HK-2 (cell line): Measurements from ENCODE around the gene RELT.

Experiments
- DNase-seq: peaks from one replicate; pipeline ENCODE4 v3.0.0-alpha.2; 2018; ENCODE audit not compliant: unreplicated experiment

The RELT gene

GRCh38 chr11:73392108-73393010, 16.2 kb downstream of the RELT start:
- DNase-seq: no peak

- DNase-seq: peak; percentile 32
Measured at GRCh38 chr11:73393011-73393380, 16.8 kb downstream of the RELT start.

- DNase-seq: peak; percentile 50
Measured at GRCh38 chr11:73393479-73394415, 17.5 kb downstream of the RELT start.

GRCh38 chr11:73394416-73395296, 18.5 kb downstream of the RELT start:
- DNase-seq: no peak

- no peak for DNase-seq
Measured at GRCh38 chr11:73395297-73396208, 19.4 kb downstream of the RELT start.

- no peak for DNase-seq
Measured at GRCh38 chr11:73396251-73396930, 20.2 kb downstream of the RELT start.

- DNase-seq: no peak
Measured at GRCh38 chr11:73396985-73397384, 20.8 kb downstream of the RELT start.

- no peak for DNase-seq
Measured at GRCh38 chr11:73397468-73398131, 21.4 kb downstream of the RELT start.

GRCh38 chr11:73398132-73398526, 21.9 kb downstream of the RELT start:
- DNase-seq: no peak

- no peak for DNase-seq
Measured at GRCh38 chr11:73398721-73399120, 22.5 kb downstream of the RELT start.

- no peak for DNase-seq
Measured at GRCh38 chr11:73399159-73399590, 23.0 kb downstream of the RELT start.

- no peak for DNase-seq
Measured at GRCh38 chr11:73399636-73400035, 23.4 kb downstream of the RELT start.

GRCh38 chr11:73400293-73400692, 24.1 kb downstream of the RELT start:
- no peak for DNase-seq

- DNase-seq: no peak
Measured at GRCh38 chr11:73401217-73401923, 25.2 kb downstream of the RELT start.

GRCh38 chr11:73401924-73402833, 26.0 kb downstream of the RELT start:
- DNase-seq: no peak

- no peak for DNase-seq
Measured at GRCh38 chr11:73402834-73403185, 26.6 kb downstream of the RELT start.

- DNase-seq: no peak
Measured at GRCh38 chr11:73403541-73403940, 27.3 kb downstream of the RELT start.

- DNase-seq: no peak
Measured at GRCh38 chr11:73404048-73404447, 27.8 kb downstream of the RELT start.
